Measurements from ENCODE around the gene COL27A1.
"Not testable (repeated sequence)": the region's sequence is repeated elsewhere in the genome, so short reads cannot be mapped to it uniquely, and the experiment has no call there.

COL27A1 gene

DNA sequence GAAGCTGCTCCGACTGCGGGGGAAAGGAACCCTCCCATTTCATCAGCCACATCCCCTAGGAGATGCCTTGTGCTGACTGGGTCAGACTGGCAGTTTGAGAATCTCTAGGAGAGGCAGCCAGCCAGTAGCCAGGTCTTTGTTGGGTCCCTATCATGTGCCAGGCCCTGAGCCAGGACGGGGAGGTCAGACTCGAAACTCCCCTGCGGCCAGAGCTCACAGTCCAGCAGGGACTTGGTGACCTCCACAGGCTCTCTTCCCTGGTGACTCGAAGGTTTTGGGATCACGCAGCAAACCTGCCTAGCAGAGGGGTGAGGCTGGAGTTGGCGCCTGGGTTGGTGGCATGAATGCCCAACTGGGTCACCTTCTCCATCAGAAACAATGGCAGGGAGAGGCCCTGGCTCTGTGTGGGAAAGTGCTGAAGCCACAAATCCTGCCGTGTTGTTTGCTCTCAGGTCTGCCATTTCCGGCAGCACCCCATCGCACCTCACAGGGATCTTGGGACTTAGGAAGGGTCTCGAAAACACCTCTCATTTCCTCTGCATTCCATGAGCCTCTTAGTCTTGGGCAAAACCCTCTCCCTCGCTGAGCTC lies 153.1 kb downstream of the COL27A1 start:
- DNase-seq (ENCODE audit: low spot score), result no peak

DNA sequence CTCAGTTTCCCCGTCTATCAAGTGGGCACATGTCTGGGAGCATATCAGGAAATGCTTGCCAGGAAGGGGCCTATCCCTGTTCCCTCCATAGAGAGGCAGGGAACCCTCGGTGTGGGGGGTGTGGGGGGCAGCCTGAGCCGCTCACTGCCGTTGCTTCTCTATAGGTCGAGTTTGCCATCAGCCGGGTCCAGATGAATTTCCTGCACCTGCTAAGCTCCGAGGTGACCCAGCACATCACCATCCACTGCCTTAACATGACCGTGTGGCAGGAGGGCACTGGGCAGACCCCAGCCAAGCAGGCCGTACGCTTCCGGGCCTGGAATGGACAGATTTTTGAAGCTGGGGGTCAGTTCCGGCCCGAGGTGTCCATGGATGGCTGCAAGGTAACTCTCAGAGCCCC lies 153.8 kb downstream of the COL27A1 start:
- no peak for DNase-seq (ENCODE audit: low spot score)

DNA sequence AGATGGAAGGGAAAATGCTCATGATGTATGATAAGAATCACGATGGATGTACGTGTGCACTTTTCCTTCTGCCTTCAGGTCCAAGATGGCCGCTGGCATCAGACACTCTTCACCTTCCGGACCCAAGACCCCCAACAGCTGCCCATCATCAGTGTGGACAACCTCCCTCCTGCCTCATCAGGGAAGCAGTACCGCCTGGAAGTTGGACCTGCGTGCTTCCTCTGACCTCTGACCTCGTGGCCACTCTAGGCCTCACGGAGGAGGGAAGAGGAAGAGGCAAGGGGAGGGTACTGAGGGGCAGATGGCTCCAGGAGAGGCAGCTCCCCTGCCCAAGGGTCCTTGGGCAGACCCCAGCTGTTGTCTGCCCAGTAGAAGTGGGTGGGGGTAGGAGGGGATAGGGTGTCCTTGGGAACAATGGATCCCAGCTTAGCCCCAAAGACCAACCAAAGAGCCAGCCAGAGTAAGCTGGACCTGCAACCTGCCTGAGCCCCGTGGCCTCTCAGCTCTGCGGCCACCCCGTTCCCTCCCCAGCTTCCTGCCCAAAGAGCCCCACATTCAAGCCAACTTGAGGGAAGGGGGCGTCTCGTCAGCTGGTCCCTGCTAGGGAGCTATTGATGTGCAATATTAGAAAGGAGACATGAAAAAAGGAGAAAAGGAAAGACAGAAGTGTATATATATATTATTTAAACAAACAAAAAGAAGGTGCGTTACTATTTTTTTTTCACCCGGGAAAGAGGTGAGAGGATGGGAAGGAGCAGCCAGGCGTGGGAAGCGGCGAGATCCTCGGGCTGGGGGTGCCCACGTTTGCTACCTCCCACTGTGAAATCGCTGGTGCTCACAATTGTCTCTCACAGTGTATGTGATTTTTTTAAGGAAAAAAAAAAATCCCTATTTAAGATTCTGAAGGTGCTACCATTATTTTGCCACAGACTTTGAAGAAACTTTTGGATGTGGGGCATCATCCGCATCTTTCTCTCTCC lies 155.4 kb downstream of the COL27A1 start:
- DNase-seq (ENCODE audit: low spot score), result no peak

DNA sequence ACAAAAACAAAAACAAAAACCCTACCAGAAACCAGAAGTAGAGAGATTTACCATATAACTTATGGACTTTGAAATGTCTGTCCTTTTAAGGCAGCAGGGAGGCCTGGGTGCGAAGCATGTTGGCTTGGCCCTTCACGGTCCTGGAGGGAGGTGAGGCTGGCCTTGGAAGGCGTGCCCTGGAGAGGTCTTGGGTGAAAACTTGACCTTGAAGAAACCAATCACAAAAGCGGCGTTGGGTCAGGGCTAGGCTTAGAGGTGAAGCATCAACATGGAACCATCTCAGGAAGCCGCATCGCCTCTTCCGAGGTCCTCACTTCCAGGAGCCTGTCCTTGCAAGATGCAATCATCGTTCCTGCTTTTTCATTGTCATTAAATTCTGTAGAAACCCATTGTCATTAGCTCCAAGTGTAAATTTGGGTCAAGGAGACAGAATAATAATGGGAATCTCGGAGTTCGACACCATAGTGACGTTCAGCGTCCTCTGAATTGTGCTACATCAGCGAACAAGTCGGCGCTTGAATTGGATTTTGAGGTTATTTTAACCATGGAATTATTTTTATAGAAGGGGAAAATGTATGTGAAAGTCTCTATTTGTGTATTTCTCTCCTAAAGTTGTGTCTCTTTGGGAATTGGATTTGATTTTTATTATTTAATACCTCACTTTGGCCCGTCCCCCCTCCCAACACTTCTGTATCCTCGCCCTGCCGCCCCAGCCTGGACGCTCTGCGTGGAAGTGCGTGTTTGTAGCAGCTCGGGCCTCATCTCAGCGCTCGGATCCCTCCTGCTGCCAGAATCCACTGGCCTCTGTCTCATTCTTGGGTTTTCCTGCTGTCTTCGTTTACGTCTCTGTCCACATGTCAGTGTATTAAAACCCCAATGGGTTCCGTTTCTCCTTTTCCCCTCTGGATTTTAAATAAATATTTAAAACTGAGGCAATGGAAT lies 156.5 kb downstream of the COL27A1 start:
- DNase-seq (ENCODE audit: low spot score), result no peak

DNA sequence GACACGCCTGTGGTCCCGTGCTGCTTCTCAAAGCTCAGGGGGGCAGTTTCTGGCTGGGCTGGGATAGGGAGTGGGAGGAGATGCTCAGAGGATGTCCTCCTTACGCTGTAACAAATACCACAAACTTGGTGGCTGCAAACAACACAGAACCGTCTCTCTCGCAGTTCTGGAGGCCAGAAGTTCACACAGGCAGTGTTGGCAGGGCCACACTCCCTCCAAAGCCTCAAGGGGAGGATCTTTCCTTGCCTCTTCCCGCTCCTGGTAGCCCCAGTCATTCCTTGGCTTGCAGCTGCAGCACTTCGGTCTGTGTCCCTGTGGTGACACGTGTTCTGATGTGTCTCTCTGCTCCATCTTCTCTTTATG lies 157.2 kb downstream of the COL27A1 start:
- DNase-seq (ENCODE audit: low spot score), result no peak

DNA sequence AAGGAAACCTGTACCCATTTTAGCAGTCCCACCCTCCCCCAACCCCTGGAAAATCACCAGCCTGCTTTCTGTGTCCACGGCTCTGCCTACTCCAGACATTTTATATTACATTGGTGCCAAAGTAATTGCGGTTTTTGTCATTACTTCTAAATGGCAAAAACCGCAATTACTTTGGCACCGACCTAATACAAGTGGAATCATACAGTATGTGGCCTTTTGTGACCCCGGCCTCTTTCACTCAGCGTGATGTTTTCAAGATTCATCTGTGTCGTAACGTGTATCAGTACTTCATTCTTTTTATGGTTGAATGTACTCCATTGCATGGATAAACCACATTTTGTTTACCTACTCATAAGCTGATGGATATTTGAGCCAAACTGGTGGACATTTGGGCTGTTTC lies 157.8 kb downstream of the COL27A1 start:
- DNase-seq (ENCODE audit: low spot score), result no peak

DNA sequence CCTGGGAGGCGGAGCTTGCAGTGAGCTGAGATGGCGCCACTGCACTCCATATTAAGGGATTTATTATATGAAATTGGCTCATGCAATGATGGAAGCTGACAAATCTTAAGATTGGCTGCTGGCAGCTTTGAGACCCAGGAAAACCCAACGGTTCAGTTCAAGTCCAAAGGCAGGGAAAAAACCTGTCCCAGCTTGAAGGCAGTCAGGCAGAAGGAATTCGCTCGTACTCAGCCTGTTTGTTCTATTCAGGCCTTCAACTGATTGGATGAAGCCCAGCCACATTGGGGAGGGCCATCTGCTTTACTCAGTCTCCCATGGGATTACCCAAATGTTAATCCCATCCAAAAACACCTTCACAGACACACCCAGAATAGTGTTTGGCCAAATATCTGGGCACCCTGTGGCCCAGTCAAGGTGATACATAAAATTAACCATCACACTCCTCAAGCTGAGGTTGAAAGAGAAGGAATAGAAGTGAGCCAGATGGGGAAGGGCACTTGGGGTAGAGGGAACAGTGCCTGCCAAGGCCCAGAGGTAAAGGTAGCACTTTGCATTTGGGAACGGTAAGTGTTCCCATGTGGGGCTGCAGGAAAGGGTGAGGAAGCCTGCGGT lies 159.0 kb downstream of the COL27A1 start:
- no peak for DNase-seq (ENCODE audit: low spot score)

DNA sequence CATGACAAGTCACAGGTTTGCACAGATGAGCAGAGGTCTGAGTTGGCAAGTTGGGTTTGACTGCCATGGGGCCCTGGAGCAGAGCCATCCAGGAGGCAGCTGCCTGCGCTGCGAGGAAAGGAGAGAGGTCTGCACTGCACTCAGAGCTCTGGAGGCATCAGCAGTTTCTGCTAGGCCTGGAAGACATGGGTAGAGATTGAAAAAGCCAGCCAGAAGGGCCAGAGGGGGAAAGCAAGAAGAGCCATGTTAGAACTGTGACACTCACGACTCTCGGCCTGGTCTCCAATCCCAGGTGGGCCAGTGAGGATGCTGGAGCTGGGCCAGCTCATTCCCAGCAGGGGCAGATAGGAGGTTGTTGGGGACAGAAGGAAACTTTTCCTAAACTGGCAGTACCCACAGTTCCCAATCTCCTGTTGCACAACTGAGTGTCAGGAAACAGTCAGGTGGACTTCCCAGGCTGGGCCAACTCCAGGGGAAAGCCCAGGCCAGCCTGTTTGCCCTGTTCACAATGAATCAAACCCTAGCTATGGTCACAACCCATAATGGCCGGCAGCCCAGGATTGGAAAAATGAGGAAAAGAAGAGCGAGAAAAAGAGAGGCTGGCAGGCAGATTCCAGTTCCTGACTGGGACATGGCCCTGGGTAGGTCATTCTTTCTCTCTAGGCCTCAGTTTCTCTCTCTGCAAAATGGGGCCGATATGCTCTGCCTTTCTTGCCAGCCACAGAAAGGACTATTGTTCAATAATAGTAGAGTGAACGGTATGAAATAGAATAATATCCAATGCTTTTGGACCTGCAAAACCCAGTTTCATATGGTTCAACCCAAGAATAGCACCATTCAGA lies 159.8 kb downstream of the COL27A1 start:
- no peak for DNase-seq (ENCODE audit: low spot score)

DNA sequence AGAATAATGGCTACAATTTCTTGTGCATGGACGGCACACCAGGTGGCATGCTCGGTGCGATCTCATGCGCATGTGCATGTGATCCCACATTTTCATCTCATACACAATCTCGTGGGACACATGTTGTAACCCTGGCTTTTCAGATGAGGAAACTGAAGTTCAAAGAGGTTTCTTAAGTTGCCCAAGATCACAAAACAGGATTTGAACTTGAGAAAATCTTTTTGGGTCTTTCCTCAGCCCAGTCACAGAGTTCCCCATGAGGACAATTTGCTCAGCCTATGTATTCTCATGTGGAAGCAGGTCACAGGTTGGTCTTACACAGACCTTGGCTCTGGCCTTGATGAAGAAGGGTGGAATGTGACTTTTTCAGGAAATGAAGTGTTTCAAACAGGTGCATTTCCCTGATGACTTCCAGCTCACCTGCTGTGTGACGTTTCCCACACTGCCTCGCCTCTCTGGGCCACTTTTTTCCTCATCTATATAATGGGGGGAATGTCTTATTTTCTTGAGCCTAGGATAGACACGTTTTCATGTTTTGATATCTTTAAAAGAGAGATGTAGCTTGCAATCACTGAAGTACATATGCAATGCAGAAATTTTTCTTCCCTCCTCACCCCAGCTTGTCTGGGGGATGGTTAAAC lies 160.5 kb downstream of the COL27A1 start:
- DNase-seq (ENCODE audit: low spot score), result no peak

DNA sequence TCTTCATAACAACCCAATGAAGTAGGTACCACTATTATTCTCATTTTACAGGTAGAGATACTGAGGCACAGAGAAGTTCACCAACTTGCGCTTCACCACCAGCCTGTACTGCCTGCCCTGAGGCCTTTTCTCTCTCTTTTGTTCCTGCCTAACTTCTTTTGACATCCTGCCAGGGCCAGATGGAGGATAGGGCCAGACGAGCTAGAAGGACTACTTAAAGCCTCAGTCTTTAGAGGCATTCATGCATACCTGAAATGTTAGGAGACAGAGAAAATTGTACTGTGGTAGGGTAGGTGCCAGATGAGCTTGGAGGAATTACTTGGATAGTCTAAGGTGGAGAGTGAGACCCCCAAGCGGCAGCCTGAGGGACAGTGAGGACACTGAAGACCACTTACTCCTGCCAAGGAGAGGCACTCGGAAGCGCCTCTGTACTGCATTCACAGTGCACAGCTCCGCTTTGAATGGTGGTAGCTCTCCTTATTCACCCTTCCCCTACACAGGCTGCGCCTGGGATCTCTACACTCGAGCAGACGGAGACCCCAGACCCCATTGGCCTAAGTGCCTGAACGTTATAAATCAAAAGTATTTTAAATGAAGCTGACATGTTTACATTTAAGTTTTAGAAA lies 161.4 kb downstream of the COL27A1 start:
- no peak for DNase-seq (ENCODE audit: low spot score)

DNA sequence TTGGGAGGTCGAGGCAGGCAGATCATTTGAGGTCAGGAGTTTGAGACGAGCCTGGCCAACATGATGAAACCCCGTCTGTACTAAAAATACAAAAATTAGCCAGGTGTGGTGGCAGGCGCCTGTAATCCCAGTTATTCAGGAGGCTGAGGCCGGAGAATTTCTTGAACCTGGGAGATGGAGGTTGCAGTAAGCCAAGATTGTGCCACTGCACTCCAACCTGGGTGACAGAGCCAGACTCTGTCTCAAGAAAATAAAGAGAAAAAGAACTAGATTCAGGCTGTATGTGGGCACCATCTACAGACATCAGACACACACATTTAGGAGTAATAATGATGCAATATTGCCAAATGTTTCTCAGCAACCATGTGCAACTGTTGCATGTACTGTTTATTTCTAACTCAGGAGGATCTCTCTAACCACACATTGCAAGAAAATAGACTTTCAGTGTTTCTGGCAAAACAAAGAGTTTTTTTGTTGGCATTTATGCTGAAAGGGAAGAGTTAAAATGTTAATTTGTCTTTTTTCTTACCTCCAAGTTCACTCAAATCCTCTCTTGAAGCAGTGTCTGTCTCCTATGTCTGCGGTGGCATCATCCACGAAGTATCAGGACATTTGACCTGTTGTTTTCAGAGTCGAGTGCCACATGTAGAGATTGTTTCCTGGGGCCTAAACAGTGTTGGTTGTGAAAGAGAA lies 162.5 kb downstream of the COL27A1 start:
- DNase-seq (ENCODE audit: low spot score), result no peak

DNA sequence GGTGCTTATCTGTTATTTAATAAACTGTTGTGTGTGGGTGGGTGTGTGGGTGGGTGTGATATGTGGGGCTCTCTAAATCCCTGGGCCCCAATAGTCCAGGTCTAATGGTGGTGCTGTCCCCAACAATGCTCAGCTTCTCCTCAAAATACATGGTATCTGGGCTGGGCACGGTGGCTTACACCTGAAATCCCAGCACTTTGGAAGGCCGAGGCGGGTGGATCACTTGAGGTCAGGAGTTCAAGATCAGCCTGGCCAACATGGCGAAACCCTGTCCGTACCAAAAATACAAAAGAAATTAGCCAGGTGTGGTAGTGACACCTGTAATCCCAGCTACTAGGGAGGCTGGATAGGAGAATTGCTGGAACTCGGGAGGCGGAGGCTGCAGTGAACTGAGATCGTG lies 163.1 kb downstream of the COL27A1 start:
- no peak for DNase-seq (ENCODE audit: low spot score)

DNA sequence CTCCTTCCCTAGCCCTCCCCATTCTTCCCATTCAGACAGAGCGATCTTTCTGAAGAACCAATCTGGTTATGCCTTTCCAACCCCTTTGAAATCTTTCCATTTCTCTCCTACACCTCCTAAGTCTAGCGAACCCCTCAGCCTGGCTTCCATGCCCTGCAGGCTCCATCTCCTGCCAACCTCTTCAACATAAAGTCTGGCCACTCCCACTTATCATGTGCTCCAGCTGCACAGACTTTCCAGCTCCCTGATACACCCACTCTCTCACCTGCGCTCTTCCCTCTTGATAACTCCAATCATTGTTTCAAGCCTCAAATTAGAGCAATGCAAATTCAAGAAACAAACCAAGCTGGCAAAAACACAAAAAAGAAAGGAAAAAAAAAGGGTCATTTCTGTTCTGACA lies 163.8 kb downstream of the COL27A1 start:
- no peak for DNase-seq (ENCODE audit: low spot score)

DNA sequence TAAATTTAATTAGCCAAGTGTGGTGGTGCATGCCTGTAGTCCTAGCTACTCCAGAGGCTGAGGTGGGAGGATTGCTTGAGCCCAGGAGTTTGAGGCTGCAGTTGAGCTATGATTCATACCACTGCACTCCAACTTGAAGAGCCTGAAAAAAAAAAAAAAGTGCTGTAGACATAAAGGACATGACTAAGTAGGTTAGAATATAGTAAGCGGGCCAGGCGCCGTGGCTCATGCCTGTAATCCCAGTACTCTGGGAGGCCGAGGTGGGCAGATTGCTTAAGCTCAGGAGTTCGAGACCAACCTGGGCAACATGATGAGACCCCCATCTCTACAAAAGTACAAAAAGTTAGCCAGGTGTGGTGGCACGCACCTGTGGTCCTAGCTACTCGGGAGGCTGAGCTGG lies 165.4 kb downstream of the COL27A1 start:
- not testable (repeated sequence) for DNase-seq (ENCODE audit: low spot score)

DNA sequence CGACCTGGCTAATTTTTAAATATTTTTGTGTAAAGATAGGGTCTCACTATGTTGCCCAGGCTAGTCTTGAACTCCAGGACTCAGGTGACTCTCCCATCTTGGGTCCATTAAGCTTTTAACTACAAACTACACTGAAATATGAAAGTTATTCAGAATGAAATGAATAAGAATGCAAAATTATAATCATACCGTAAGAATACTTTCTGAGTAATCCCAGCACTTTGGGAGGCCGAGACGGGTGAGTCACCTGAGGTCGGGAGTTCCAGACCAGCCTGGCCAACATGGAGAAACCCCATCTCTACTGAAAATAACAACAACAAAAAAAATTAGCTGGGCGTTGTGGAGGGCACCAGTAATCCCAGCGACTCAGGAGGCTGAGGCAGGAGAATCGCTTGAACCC lies 166.4 kb downstream of the COL27A1 start:
- no peak for DNase-seq (ENCODE audit: low spot score)

DNA sequence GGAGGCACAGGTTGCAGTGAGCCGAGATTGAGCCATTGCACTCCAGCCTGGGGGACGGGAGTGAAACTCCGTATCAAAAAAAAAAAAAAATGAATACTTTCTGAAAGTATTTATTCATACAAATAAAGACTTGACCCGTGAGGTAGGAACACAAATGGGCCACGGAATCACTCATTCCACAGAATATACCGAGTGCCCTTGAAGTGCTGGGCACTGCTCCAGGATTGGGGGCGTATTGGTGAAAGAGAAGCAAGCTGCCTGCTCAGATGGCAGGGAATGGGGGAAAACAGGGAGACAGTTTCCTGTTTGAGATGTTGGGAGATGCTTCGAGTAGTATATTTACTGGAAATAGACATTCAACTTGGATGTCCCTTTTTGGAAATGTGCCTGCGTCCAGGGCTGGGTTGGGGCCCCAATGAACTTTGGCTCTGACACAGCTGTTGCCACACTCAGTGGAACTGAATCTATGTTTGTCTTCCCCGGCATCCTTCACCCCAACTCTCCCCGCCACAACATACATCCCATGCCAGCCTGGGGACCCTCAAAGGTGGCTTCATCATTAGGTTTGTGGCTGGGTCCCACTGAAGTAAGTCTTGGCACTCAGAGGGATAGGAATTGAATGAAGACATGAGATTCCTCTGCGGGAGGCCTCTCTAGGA lies 167.0 kb downstream of the COL27A1 start:
- not testable (repeated sequence) for DNase-seq (ENCODE audit: low spot score)

DNA sequence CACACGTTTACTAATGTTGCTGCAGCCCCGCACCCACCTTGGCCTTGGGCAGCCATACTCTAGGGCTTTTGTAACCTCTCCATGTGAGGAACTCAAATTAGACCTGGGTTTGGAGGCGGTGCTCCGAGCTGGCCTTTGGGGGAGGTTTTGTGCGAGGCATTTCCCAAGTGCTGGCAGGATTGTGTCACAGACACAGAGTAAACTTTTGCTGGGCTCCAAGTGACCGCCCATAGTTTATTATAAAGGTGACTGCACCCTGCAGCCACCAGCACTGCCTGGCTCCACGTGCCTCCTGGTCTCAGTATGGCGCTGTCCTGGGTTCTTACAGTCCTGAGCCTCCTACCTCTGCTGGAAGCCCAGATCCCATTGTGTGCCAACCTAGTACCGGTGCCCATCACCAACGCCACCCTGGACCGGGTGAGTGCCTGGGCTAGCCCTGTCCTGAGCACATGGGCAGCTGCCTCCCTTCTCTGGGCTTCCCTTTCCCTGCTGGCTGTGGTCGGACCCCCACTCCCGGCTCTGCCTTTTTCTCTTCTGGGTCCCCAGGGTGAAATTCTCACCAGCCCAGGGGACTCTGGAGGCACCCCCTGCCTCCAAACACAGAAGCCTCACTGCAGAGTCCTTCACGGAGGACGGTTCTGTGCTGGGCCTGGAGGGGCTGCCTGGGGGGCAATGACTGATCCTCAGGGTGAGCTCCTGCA lies 167.6 kb downstream of the COL27A1 start, which contains the start of gene ORM1:
TSS of gene ORM1 (plus strand) at position 268 of the 701 bp plus-strand sequence. CDS start at position 304, 36 bp downstream.
- not testable (repeated sequence) for DNase-seq (ENCODE audit: low spot score)

DNA sequence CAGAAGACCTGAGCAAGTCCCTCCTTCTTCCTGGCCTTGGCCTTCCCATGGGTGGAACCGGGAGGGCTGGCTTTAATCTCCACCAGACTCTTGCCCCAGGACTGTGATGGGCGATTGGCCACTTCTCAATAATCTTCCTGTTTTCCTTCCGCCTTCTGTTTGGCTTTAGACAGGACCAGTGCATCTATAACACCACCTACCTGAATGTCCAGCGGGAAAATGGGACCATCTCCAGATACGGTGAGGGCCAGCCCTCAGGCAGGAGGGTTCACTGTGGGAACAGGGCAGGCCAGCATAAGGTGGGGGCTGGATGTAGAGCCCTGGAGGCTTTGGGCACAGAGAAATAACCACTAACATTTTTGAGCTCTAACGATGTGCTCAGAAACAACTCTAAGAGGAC lies 168.5 kb downstream of the COL27A1 start:
- DNase-seq (ENCODE audit: low spot score), result not testable (repeated sequence)
